MM.1S (cell line): ENCODE data around the gene AQP1.

Experiments
- EZH2 ChIP-seq: fragments of 300-600 bp; sonication (generic); optimal IDR thresholded peaks from 2 replicates; pipeline ENCODE3; 2017; ENCODE audit warnings: low read depth, mild to moderate bottlenecking, antibody characterized with exemption, low read length, mixed read lengths
- EZH2phosphoT487 ChIP-seq: fragments of 300-600 bp; sonication (generic); IDR thresholded peaks from 2 replicates; pipeline ENCODE4 v1.6.1; 2018; ENCODE audit warnings: antibody characterized with exemption, low read length
- TF ChIP-seq, protein P1 (sequence below): fragments of 300-600 bp; sonication (generic); IDR thresholded peaks from 2 replicates; pipeline ENCODE4 v1.5.1; 2016; ENCODE audit warnings: antibody characterized with exemption, low read length, mixed read lengths

DNA sequence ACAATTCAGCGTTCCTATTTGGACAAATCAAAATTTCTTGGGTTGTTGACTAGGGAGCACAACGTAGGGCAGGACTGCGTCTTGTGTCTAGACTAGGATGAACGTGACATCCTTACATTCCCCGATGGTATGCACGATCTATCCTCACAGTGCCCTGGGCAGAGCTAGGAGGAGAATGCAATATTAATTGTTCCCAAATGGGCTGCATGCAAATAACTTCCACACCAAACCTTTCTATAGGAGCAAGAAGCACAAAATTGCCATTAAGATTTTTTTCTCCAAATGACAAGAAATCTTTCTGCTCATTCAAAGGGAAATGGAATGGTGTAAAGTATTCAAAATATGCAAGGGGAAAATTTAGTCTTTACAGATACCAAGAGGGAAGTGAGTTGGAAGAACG is 21.4 kb upstream of the AQP1 start:
- TF ChIP-seq, protein P1, sequence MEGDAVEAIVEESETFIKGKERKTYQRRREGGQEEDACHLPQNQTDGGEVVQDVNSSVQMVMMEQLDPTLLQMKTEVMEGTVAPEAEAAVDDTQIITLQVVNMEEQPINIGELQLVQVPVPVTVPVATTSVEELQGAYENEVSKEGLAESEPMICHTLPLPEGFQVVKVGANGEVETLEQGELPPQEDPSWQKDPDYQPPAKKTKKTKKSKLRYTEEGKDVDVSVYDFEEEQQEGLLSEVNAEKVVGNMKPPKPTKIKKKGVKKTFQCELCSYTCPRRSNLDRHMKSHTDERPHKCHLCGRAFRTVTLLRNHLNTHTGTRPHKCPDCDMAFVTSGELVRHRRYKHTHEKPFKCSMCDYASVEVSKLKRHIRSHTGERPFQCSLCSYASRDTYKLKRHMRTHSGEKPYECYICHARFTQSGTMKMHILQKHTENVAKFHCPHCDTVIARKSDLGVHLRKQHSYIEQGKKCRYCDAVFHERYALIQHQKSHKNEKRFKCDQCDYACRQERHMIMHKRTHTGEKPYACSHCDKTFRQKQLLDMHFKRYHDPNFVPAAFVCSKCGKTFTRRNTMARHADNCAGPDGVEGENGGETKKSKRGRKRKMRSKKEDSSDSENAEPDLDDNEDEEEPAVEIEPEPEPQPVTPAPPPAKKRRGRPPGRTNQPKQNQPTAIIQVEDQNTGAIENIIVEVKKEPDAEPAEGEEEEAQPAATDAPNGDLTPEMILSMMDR: no peak
- TF ChIP-seq EZH2: no peak
- TF ChIP-seq EZH2phosphoT487: no peak
